Measurements from ENCODE around the gene BICD1.

BICD1 gene

DNA sequence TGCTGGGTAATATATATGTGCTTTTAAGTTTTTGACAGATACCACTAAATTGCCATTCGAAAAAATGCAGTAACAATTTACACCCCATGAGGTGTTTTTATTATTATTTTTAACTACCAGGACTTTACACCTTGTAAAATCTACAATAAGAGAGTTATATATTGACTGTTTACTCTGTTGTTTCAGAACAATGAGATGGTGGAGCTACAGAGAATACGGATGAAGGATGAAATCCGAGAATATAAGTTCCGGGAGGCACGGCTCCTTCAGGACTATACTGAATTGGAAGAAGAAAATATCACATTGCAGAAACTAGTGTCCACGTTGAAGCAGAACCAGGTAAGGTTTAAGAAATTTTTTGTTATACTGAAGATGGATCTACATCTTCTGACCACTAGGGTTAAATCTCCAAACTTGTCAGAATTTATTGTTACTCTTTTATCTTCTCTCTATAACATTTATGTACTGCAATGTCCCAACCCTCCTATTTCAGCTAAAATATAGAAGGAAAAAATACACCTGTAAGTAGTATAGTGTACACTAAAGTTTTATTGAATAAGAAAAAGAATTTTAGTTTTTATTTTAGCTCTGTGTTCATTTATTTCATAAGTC, 187.3 kb downstream of the BICD1 start:
- TF ChIP-seq, protein P1, sequence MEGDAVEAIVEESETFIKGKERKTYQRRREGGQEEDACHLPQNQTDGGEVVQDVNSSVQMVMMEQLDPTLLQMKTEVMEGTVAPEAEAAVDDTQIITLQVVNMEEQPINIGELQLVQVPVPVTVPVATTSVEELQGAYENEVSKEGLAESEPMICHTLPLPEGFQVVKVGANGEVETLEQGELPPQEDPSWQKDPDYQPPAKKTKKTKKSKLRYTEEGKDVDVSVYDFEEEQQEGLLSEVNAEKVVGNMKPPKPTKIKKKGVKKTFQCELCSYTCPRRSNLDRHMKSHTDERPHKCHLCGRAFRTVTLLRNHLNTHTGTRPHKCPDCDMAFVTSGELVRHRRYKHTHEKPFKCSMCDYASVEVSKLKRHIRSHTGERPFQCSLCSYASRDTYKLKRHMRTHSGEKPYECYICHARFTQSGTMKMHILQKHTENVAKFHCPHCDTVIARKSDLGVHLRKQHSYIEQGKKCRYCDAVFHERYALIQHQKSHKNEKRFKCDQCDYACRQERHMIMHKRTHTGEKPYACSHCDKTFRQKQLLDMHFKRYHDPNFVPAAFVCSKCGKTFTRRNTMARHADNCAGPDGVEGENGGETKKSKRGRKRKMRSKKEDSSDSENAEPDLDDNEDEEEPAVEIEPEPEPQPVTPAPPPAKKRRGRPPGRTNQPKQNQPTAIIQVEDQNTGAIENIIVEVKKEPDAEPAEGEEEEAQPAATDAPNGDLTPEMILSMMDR (IDR thresholded peaks at IDR 0.05), result no peak
- Histone ChIP-seq H3K4me1 (peaks cover 0 to 6% (median 0%) of the 10 kb centered on the region in 4 donors), H3K36me3 (peaks cover 0 to 7% (median 0%) of the 10 kb centered on the region in 3 donors), H3K9me3 (no peaks in the 10 kb centered on the region), H3K27me3 (no peaks in the 10 kb centered on the region), H3K4me3 (no peak overlapping the region), H3K27ac (no peak overlapping the region)
- intact Hi-C loops (cut with DNase I; ENCODE audit: low total_unique reads), result no loop called here
- no peak for DNase-seq

DNA sequence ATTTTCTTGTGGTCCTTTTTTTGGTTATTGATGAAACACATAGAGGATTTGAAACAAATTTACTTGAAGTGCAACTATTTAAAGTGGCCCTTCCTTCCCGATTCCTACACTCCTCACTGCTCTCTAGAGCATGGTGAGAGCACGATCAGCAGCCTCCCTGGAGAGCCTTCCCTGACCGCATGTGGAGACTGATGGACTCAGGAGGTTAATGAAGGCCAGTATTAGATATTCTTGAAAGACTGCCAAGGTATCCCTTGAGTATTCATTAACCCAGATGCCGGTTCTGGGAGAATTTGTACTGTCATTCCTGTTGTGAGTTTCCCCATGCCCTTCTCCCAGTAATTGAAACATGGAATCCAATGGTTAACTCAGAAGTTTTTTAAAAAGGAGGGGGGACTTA, 189.9 kb downstream of the BICD1 start:
- DNase-seq, result no peak
- no peaks in the 10 kb centered on the region for H3K9me3 ChIP-seq
- H3K27ac ChIP-seq, result no peak overlapping the region
- no peak overlapping the region for H3K4me3 ChIP-seq
- H3K4me1 ChIP-seq, result no peaks in the 10 kb centered on the region
- intact Hi-C loops (cut with DNase I; ENCODE audit: low total_unique reads), result no loop called here
- TF ChIP-seq, protein P1 (IDR thresholded peaks at IDR 0.05), result no peak
- no peaks in the 10 kb centered on the region for H3K27me3 ChIP-seq
- H3K36me3 ChIP-seq, result peaks cover 0 to 7% (median 0%) of the 10 kb centered on the region in 3 donors

- H3K27ac ChIP-seq, result no peak overlapping the region
- no peak overlapping the region for H3K4me3 ChIP-seq
- intact Hi-C loops (cut with DNase I; ENCODE audit: low total_unique reads), result no loop called here
- TF ChIP-seq, protein P1 (IDR thresholded peaks at IDR 0.05), result no peak
- no peaks in the 10 kb centered on the region for H3K27me3 ChIP-seq
- no peak for DNase-seq
- no peaks in the 10 kb centered on the region for H3K4me1 ChIP-seq
- no peaks in the 10 kb centered on the region for H3K9me3 ChIP-seq
- H3K36me3 ChIP-seq, result peaks cover 0 to 7% (median 0%) of the 10 kb centered on the region in 3 donors
These were observed 192.3 kb downstream of the BICD1 start for GRCh38 chr12:32298917-32299316.

- Histone ChIP-seq H3K9me3 (no peaks in the 10 kb centered on the region), H3K36me3 (peaks cover 5 to 7% (median 5%) of the 10 kb centered on the region in 3 donors), H3K27ac (no peak overlapping the region), H3K4me3 (no peak overlapping the region), H3K27me3 (no peaks in the 10 kb centered on the region), H3K4me1 (no peaks in the 10 kb centered on the region)
- DNase-seq, result no peak
- intact Hi-C loops (cut with DNase I; ENCODE audit: low total_unique reads), result loop anchor here (10.0 kb wide), 1 partner anchor 646 kb away; the partner anchor contains the start of gene ETFBKMT
- TF ChIP-seq, protein P1 (IDR thresholded peaks at IDR 0.05), result no peak
These were observed 194.6 kb downstream of the BICD1 start for GRCh38 chr12:32301216-32301615.

- TF ChIP-seq, protein P1 (IDR thresholded peaks at IDR 0.05), result no peak
- DNase-seq, result no peak
- H3K27ac ChIP-seq, result no peak overlapping the region
These were observed 195.8 kb downstream of the BICD1 start for GRCh38 chr12:32302218-32303173.

More at GRCh38 chr12:32302218-32303173, 195.8 kb downstream of the BICD1 start:
- no peaks in the 10 kb centered on the region for H3K4me1 ChIP-seq
- H3K27me3 ChIP-seq, result no peaks in the 10 kb centered on the region
- H3K4me3 ChIP-seq, result no peak overlapping the region
- H3K9me3 ChIP-seq, result no peaks in the 10 kb centered on the region
- intact Hi-C loops (cut with DNase I; ENCODE audit: low total_unique reads), result loop anchor here (10.0 kb wide), 1 partner anchor 648 kb away; the partner anchor contains the start of gene ETFBKMT
- H3K36me3 ChIP-seq, result peaks cover 8 to 13% (median 9%) of the 10 kb centered on the region in 3 donors

Data from tibial artery (tissue), 4 donors.